Right forelimb (tissue), 1 donor: ENCODE results near the gene TPP2.

ENCODE experiments used
- DNase-seq: peaks from one replicate; pipeline ENCODE4 v3.0.0-alpha.2; 2018

The TPP2 gene

DNA sequence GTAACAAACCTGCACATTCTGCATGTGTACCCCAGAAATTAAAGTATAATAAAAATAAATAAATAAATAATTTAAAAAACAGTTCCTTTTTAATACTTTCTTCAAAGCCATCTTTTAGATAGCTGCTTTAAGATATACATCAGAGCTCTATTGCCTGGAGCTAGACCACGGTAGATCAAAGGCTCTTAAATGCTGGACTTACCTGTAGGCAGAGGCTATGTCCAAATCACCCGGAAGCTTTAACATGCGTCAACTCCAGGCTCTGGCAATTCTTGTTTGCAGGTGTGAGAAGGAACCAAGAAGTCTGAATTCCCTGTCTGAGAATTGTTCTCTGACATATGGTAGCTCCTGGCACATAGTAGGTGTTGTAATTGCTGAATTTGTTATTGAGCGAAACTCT is 99.7 kb downstream of the TPP2 start:
- no peak for DNase-seq

DNA sequence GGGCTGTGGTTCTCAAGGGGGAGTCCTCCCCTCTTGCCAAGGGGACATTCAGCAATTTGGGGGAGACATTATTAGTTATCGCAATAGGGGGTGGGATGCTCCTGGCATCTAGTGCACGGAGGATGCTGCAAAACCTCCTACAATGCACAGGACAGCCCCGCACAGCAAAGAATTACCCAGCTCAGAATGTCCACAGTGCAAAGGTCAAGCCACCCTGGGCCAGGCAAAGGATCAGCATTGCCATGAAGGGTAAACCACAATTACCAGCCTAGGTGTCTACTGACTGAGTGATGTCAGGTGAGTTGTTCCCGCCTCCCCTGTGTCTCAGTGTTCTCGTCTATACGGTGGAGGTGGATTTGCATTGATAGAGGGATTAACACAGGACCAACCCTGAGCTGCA is 100.5 kb downstream of the TPP2 start:
- no peak for DNase-seq

DNA sequence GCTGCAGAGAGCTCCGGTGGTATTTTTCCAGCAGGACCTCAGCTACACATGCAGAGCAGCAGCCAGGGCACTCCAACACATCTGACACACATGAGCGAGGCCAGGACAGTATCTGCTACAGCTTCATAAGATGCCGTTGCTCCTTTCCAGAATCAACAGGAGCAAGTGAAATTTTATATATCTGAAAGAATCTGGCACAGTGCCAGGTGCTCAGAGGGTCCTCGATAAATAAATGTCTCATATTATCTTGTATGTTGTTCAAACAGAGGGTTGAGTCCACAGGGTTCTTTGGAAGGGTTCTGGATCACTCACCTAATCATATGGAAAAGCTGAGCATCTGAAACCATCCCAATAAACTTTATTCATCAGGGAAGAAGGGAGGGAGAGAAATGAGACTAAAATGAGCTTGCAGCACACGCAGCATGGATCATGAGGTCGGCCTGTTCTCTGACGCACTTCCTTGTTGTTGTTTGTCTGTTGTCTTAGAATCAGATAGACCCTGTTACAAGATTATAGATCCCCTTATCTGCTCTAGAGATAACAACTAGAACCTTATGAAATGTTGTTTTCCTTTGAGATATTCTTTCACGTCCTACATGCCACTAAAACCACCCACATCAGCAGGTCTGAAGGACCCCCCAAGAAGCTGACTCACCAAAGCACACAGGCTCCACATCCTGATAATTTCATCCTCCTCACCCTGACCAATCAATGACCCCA is 101.3 kb downstream of the TPP2 start:
- no peak for DNase-seq

DNA sequence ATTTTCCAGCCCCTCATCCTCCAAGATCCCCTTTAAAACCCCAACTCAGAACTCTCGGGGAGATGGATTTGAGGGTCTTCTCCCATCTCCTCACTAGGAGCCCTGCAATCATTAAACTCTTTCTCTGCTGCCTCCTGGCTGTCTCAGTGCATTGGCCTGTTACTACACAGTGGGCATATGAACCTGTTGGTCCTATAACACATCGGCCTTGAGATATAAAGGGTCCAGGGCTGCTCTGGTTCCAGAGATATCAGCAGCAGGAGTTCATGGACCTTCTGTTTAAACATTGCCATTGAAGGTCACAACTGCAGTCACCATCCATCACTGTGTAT is 101.8 kb downstream of the TPP2 start:
- no peak for DNase-seq

DNA sequence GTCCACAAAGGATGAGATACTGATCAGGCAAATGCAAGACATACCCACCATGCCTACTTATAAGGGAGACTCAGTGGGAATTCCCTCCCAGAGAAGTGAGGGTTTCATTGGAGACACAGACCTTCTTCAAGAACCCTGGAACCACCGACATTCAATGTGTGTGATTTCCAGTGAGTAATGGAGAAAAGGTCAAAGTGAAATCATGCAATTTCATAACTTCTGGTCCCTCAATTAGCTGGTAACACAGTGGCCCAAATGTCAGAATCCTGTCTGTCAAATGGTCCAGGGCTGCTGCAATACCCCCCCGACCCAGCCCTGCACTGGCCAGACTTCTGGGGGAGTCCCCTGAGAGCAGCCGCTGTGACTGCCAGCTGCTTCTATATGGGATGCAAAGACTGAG is 102.7 kb downstream of the TPP2 start:
- no peak for DNase-seq

DNA sequence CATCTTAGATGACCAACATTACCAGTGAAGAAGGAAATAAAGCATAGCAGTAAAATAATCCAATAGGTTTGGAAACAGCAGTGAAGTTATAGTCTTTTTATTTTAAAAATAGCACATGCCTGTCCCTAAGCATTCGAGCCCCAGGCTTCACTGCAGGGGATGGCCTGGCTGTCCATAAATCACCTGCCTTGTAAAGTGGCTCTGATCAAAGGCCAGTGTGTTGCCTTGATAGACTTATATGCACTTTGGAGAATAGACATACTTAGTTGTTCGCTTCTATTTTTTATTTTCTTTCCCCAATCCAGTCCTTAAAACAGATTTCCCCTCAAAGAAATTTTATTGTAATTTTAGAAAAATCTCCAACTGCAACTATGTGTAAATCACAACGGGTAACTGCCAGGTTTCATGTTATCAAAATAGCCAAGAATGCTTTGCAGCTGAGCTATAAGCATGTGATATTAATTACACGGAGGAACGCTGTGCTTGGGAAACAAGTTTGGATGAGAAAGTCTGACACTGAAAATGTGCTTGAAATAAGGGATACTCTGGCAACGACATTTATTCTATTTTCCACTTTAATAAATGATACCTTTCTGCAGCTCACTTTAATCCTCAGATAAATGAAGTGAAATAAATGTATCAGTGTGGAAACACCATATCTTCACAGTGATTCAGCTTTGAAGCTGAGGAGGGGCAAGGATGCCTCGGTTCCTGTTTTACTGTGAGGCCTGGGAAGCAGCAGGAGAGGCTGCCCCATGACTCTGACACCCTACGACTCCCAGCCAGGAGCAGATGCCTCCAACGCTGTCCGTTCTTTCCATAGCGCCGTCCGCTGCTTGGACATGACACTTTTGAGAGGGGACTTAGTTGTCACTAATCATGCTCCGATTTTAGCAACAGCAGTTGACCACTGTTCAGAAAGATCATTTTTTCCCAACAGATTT is 103.6 kb downstream of the TPP2 start:
- no peak for DNase-seq

DNA sequence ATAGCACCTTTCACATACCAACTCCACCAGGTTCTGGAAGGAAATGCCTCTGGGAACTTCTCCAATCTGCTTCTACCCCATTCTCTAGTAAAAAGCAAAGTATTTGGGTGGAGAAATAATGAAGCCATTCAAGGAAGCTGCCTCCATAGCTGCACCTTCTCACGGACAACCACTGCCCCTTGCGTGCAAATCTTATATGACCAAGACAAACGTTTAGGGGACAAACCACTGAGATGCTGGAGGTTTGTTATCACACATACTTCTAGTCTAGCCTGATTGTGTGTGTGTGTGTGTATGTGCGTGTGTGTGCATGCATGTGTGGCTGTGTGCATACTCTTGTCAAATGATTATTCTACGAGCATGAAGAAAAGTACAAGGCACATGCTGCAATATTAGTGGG is 104.5 kb downstream of the TPP2 start:
- no peak for DNase-seq

DNA sequence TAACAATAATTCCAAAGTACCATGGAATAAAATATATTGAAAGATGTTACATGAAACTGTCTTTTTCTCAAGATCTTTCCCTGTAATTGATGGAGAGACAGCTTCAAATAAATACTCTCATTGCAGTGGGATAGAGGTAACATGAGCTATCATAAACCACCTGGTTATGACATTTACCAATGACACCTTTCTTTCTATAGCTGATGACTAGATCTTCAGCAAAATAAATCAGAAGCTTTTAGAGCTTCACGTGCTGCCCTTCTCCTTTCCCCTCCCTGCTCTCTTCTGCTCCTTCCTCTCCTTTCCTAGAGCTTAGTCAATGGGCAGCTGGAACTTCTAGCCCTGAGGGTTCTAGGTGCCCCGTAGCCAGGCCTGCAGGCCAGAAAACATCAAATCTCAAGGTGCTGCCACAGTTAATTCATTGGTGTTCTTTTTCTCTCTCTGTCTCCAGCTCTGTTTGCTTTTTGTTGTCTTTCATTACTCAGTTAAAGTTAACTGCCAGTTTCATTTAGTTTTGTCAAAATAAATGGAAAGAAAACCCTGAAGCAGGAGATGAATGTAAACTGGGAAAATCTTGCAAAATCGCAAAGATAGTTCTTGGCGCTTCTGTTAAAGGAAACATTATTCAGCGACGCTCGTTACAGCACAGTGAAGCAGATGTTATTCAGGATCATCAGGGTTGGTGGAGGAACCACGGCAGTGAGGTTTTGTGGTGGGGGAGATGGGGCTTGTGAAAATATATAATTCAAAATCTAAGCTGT is 106.4 kb downstream of the TPP2 start:
- no peak for DNase-seq

DNA sequence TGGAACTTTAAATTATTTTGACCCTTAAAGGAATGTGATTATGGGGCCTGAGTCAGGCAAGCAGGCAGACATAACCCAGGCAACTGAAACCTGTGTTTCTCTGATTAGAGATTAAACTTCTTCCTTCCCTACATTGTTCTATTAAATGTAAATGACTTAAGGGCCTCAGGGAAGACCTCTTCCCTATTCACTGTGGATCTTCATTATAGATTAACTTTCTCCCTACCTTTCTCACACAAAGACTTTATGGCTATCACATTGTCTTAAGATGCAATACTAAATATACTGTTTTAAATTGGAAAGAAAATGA is 106.9 kb downstream of the TPP2 start:
- DNase-seq = no peak

DNA sequence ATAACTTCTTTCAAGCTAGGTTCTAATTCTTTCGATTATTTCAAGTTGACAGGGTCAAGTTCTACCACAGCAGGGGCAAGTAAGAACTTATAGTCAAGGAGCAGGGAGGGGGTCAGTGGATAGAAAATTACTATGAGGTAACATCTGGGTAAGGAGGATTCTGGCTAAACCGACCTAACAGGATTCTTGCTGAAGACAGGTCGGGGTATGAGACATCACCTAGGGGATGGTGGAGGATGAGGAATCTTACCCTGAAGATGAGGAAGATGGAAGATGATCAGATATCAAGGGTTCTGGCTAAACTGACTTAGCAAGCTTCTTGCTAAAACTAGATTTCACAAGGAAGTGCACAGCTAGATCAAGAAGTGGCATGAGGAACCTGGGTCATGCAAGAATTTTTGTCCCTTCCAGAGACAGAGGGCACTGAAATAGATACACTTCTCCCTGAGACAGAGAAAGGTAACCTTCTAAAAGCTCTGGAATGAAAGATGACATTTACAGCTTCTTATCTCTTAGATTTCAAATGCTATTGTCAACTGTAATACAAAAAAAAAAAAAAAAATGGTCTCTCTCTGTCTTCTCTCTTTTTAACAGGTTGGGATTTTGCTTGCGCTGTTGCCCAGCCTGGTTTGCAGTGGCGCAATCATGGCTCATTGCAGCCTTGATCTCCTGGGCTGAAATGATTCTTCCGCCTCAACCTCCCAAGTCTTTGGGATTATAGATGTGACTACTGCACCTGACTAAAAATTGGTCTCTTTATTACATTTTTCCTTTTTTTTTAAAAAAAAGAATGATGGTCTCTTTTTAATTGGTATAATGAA is 107.7 kb downstream of the TPP2 start:
- no peak for DNase-seq

DNA sequence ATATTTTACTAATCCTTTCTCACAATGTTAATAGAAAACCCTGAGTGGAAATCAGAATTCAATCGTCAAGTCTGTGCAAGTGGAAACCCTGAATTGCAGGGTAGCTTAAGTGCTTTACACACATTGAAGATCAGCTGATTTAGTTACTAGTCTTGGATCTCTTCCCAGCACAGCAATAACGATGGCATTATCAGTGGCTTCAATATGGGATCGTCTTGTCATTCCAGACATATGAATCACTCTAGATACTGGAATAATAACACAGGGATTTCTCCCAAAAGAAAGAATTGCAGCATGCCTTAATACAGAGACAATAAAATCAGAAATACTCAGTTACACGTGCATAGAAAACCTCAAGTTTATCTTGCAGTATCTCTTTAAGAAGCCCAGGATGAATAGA is 110.7 kb downstream of the TPP2 start:
- DNase-seq = no peak

DNA sequence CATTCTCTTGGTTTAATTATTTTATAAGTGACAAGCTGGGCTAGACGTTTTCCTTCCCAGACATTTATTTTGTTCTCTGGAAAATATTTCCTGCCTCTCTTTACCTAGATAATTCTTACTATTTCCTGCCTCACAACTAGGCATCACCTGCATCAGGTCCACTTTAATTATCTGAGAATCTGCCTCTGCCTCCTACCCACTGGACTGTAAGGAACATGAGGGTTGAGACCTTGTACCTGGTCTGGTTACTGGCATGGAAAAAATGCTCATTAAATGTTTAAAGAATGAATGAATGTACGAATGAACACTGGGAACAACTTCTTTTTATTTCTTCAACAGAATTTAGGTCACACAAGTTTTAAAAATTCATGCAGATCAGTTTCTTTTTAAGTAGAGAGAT is 111.4 kb downstream of the TPP2 start:
- DNase-seq = no peak

DNA sequence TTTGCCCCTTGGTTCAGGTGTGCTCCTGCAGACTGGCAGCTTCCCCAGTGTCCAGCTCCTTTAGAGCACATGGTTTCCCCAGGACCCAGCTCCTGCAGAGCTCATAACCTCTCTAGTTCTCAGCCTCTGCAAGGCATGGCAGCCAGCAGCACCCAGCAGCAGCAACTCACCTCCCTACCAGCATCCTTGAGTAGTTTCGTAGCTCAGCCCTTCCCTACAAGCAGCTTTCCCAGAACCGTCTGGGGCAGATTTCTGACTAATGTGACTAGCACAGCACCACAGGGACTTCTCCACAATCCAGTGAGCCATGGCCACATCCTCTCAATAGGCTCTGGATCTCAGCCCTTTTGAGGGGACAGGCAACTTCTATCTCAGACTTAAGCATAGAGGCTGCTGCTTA is 112.2 kb downstream of the TPP2 start:
- DNase-seq = no peak

DNA sequence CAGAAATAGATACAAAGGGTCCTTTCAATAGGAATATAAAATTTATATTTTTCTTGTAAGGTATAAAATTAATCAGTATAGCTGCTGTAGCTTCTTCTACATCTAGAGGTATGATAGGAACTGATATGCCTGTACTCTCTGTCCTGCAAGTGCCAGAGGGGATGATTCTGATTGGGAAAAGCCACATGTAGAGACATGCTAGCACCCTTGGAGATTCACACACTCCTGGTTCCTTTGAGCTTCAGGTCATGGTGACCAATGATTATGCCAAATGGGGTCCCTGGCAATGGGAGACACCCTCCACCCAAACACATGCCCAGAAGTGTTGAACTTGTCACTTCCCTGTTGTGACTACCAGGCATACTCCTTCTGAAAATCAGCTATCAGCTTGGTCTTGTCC is 112.8 kb downstream of the TPP2 start:
- DNase-seq = no peak

DNA sequence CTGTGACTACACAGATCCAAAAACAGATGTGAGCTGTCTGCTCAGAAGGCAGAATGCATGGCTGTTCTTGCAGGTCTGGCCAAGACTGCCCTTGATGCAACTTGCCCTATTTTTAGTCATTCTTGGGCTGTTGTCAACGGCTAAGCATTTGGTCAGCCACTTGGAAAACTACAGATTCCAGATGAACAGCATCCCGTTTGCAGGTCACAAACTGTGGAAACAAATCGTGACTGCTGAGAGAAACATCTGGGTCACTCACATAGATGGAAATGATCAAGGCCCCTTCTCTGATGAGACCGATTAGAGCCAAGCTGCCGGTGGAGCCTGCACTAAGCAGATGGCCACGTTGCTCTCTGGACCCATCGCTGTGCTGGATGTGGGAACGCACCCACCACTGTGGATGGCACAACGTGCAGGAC is 113.5 kb downstream of the TPP2 start:
- no peak for DNase-seq

DNA sequence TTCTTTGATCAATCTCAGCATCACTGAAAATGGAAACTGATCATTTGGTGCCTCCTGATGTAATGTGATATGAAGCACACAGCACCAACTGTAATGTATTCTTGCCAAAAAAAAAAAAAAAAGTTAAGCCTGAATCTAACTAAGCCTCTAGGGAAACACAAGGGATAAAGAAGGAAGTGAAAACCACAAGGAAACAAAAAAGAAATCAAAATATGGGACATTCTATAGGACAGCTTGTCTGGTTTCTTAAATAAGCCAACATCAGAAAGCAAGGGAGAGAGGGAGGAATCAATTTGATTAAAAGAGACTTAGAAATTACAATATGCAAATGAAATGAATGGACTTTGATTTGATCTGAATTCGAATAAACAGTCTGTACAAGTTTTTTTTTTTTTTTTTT is 118.7 kb downstream of the TPP2 start:
- no peak for DNase-seq

DNA sequence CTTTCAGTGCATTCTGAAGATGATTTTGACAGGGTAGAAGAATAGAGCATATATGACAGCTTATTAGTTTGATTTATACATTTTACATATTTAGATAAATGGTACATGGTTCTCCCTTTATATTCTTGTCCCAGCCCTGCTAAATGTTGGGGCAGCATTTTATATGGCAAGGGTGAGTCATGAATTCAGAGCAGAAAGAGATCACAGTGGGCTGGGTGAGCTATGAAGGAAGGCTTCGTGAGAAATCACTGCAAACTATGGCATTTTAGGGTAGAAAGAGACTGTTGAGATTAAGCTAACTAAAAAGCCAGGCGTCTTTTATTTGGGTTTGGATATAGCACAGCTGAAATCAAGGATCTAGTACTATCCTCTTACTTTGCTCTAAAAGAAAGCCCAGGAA is 122.0 kb downstream of the TPP2 start:
- no peak for DNase-seq

DNA sequence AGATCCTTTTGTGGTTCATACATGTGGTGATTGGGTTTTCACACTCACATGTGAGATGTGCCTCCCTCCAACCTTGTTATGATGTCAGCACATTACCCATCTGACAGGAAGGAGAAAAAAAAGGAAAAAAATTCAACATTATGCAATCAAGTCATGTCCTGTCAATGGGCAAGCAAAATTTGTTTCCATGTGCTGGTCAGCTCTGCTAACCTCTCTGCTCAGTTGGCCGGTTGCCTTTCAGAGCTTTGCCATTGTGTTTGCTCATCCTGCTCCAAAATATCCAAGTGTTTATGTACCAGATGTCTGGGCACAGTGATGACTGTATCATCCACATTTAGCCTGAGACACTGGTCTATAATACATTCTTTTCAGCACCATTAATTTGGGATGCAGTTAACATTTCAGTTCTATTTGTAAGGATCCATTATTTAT is 125.0 kb downstream of the TPP2 start:
- DNase-seq = no peak

DNA sequence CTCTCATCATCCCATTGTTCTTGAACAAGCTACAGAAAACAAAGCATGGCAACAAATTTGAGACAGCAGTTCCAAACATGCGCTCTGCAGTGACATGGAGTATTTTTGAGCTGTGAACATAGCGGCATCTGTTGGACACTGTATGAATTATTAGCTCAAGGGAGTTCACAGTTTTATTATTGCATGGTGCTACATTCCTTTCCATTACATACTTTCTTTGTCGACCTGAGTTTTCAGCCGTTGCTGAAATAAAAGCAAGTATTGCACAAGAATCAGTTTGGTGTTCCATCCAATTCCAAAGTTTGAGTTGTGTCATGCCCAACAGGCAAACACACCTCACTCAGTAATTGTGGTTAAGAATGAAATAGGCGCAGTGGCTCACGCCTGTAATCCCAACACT is 128.1 kb downstream of the TPP2 start:
- no peak for DNase-seq

DNA sequence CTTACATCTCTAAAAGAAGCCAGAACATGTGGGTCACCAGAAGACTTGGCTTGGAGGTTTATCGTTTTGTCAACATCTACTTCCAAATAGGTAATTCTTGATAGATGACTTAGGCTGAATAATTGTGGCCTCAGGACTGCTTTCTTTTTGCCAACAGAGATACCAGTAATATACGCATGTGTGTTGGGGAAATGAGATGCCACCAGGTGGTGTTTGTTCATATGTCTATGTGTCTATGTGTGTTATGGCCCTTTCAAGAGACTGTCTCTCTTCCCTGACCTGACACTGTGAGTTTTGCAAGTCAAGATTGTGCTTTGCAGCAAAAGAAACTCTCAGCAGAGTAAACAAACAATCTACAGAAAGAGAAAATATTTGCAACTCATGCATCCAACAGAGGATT is 129.6 kb downstream of the TPP2 start:
- no peak for DNase-seq
